Mammary epithelial cell (primary cell): ENCODE results near the gene TEAD1.

ENCODE experiments used
- EZH2 ChIP-seq: IDR thresholded peaks from 2 replicates; pipeline ENCODE4 v1.6.1; 2012; ENCODE audit warnings: low read length, inconsistent platforms, borderline replicate concordance
- TF ChIP-seq, protein P1 (sequence below), 2 donors: IDR thresholded peaks in 1 of 2; conservative IDR thresholded peaks in 1 of 2; 2 replicates each; pipeline ENCODE4 v1.5.1; 2011 to 2012; ENCODE audit warnings: inconsistent platforms in 2 of 2, low read length in 2 of 2, mild to moderate bottlenecking in 2 of 2, control low read depth in 1 of 2, low read depth in 1 of 2; ENCODE audit not compliant: insufficient read depth in 1 of 2; ENCODE audit errors: extremely low read depth in 1 of 2

GRCh38 chr11:12657336-12657735, 16.9 kb upstream of the TEAD1 start:
- TF ChIP-seq, protein P1, sequence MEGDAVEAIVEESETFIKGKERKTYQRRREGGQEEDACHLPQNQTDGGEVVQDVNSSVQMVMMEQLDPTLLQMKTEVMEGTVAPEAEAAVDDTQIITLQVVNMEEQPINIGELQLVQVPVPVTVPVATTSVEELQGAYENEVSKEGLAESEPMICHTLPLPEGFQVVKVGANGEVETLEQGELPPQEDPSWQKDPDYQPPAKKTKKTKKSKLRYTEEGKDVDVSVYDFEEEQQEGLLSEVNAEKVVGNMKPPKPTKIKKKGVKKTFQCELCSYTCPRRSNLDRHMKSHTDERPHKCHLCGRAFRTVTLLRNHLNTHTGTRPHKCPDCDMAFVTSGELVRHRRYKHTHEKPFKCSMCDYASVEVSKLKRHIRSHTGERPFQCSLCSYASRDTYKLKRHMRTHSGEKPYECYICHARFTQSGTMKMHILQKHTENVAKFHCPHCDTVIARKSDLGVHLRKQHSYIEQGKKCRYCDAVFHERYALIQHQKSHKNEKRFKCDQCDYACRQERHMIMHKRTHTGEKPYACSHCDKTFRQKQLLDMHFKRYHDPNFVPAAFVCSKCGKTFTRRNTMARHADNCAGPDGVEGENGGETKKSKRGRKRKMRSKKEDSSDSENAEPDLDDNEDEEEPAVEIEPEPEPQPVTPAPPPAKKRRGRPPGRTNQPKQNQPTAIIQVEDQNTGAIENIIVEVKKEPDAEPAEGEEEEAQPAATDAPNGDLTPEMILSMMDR (conservative IDR thresholded peaks at IDR 0.05 in 1 of 2, IDR thresholded peaks at IDR 0.05 in 1 of 2; ENCODE audit: extremely low read depth in 1 of 2, insufficient read depth in 1 of 2, low read depth in 1 of 2, low read length in 2 of 2): no peak
- no peak for TF ChIP-seq EZH2
